ENCODE results near the gene UHRF1. TPM values are rescaled to one million over a fixed set of nuclear protein-coding genes. Genes with fewer than 3 reads are reported as not detected.

Gene UHRF1
- total and polyA plus RNA-seq, 4 donors, result 0.64 to 3.9 (median 2.3) TPM

DNA sequence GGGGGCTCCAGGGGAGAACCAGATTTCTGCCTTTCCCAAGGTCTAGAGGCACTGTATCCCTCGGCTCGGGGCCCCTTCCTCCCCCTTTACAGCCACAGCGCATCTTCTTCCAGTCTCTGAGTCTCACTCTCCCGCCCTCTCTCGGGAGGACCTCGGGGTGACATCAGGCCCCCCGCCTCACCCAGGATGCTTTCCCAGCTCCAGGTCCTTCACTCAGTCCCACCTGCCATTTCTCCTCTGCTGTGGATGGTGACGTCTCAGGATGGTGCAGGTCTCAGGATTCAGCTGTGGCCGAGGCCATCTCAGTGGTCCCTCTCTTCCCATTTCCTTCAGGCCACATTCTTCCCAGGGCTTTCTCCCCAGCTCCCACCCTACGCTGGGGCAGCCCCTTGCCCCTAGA, 46.0 kb downstream of the UHRF1 start:
- H3K27me3 ChIP-seq (ENCODE audit: control insufficient read depth in 1 of 2, insufficient read depth in 2 of 2, low read length in 1 of 2), result no peaks in the 10 kb centered on the region
- ATAC-seq (ENCODE audit: low FRiP score) (no peak), DNase-seq (no peak)
- 96 to 99% methylated on average over 10 of the region's 10 CpGs for WGBS, 2 donors
- no peak overlapping the region for H3K27ac ChIP-seq (ENCODE audit: low read depth in 1 of 2, low read length in 2 of 2)
- H3K4me3 ChIP-seq (ENCODE audit: low read length in 2 of 2), result no peak overlapping the region
- H3K9me3 ChIP-seq (ENCODE audit: control insufficient read depth, low read length), result no peaks in the 10 kb centered on the region
- no peaks in the 10 kb centered on the region for H3K36me3 ChIP-seq (ENCODE audit: control insufficient read depth in 1 of 2, insufficient read depth in 2 of 2, low read length in 1 of 2)
- intact Hi-C loops (cut with DNase I), result no loop called here
- H3K4me1 ChIP-seq (ENCODE audit: control insufficient read depth in 1 of 2, insufficient read depth in 2 of 2, low read length in 2 of 2), result no peaks in the 10 kb centered on the region

DNA sequence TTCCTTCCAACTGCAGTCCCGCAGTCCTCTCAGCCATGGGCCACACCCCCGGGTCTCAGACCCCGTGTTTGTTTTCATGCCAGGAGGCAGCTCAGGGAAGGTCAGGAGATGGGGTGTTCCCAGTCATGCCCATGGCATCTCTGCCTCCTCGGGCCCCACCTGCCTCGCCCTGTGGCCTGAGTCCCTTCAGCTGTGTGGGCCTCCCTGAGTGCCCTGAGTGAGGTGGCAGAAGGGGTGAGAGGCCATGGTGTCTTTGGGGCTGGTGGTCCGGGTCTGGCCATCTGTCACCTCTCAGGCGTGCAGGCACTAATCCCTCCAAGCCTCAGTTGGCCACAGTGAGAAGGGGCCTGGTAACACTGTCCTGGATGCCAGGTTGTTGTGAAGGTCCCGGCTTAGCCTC, 48.7 kb downstream of the UHRF1 start:
- ATAC-seq (ENCODE audit: low FRiP score) (no peak), DNase-seq (no peak)
- no peaks in the 10 kb centered on the region for H3K27me3 ChIP-seq (ENCODE audit: control insufficient read depth in 1 of 2, insufficient read depth in 2 of 2, low read length in 1 of 2)
- H3K4me3 ChIP-seq (ENCODE audit: low read length in 2 of 2), result no peak overlapping the region
- H3K4me1 ChIP-seq (ENCODE audit: control insufficient read depth in 1 of 2, insufficient read depth in 2 of 2, low read length in 2 of 2), result no peaks in the 10 kb centered on the region
- intact Hi-C loops (cut with DNase I), result no loop called here
- no peaks in the 10 kb centered on the region for H3K9me3 ChIP-seq (ENCODE audit: control insufficient read depth, low read length)
- H3K36me3 ChIP-seq (ENCODE audit: control insufficient read depth in 1 of 2, insufficient read depth in 2 of 2, low read length in 1 of 2), result no peaks in the 10 kb centered on the region
- no peak overlapping the region for H3K27ac ChIP-seq (ENCODE audit: low read depth in 1 of 2, low read length in 2 of 2)
- 92 to 95% methylated on average over 8 of the region's 8 CpGs for WGBS, 2 donors

GRCh38 chr19:4962085-4962619, 52.9 kb downstream of the UHRF1 start:
- intact Hi-C loops (cut with DNase I), result no loop called here
- Histone ChIP-seq H3K4me3 (ENCODE audit: low read length in 2 of 2) (no peak overlapping the region), H3K27ac (ENCODE audit: low read depth in 1 of 2, low read length in 2 of 2) (no peak overlapping the region), H3K36me3 (ENCODE audit: control insufficient read depth in 1 of 2, insufficient read depth in 2 of 2, low read length in 1 of 2) (no peaks in the 10 kb centered on the region), H3K27me3 (ENCODE audit: control insufficient read depth in 1 of 2, insufficient read depth in 2 of 2, low read length in 1 of 2) (no peaks in the 10 kb centered on the region), H3K4me1 (ENCODE audit: control insufficient read depth in 1 of 2, insufficient read depth in 2 of 2, low read length in 2 of 2) (no peaks in the 10 kb centered on the region), H3K9me3 (ENCODE audit: control insufficient read depth, low read length) (no peaks in the 10 kb centered on the region)
- ATAC-seq (ENCODE audit: low FRiP score) (no peak), DNase-seq (no peak)
- 95 to 99% methylated on average over 7 of the region's 7 CpGs for WGBS, 2 donors

DNA sequence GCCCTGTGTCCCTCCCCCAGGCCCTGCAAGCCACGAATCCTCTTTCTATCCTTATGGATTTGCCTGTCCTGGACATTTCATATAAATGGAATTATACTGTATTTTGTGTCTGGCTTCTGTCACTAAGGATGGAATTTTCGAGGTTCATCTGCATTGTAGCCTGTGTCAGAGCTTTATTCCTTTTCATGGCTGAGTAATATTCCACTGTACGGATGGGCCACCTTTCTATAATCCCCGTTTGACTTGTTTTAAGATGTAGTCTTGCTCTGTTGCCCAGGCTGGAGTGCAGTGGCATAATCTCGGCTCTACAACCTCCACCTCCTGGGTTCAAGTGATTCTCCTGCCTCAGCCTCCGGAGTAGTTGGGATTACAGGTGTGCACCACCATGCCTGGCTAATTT, 55.8 kb downstream of the UHRF1 start:
- intact Hi-C loops (cut with DNase I), result loop anchor here in 1 of 2 donors (5.0 kb wide), 1 partner anchor 53 kb away; no protein-coding TSS in a partner anchor
- Histone ChIP-seq H3K27me3 (ENCODE audit: control insufficient read depth in 1 of 2, insufficient read depth in 2 of 2, low read length in 1 of 2) (no peaks in the 10 kb centered on the region), H3K4me1 (ENCODE audit: control insufficient read depth in 1 of 2, insufficient read depth in 2 of 2, low read length in 2 of 2) (no peaks in the 10 kb centered on the region), H3K9me3 (ENCODE audit: control insufficient read depth, low read length) (no peaks in the 10 kb centered on the region), H3K36me3 (ENCODE audit: control insufficient read depth in 1 of 2, insufficient read depth in 2 of 2, low read length in 1 of 2) (no peaks in the 10 kb centered on the region), H3K4me3 (ENCODE audit: low read length in 2 of 2) (no peak overlapping the region), H3K27ac (ENCODE audit: low read depth in 1 of 2, low read length in 2 of 2) (no peak overlapping the region)
- no peak for ATAC-seq (ENCODE audit: low FRiP score)
- WGBS, 2 donors, result 97 to 98% methylated on average over 6 of the region's 6 CpGs
- DNase-seq, result no peak

DNA sequence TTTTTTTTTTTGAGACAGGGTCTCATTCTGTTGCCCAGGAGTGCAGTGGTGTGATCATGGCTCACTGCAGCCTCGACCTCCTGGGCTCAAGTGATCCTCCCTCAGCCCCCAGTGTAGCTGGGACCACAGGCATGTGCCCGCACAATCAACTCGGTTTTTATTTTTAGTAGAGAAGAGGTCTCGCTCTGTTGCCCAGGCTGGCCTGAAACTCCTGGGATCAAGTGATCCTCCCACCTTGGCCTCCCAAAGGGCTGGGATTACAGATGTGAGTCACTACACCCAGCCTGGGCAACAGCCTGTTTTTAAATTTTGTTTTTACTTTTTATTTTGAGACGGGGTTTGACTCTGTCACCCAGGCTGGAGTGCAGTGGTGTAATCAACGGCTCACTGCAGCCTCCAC, 57.3 kb downstream of the UHRF1 start:
- H3K36me3 ChIP-seq (ENCODE audit: control insufficient read depth in 1 of 2, insufficient read depth in 2 of 2, low read length in 1 of 2), result no peaks in the 10 kb centered on the region
- no peaks in the 10 kb centered on the region for H3K9me3 ChIP-seq (ENCODE audit: control insufficient read depth, low read length)
- no peak for DNase-seq
- no peaks in the 10 kb centered on the region for H3K4me1 ChIP-seq (ENCODE audit: control insufficient read depth in 1 of 2, insufficient read depth in 2 of 2, low read length in 2 of 2)
- no peak for ATAC-seq (ENCODE audit: low FRiP score)
- WGBS, 2 donors, result 73 to 81% methylated on average over 6 of the region's 6 CpGs
- no peak overlapping the region for H3K4me3 ChIP-seq (ENCODE audit: low read length in 2 of 2)
- no peaks in the 10 kb centered on the region for H3K27me3 ChIP-seq (ENCODE audit: control insufficient read depth in 1 of 2, insufficient read depth in 2 of 2, low read length in 1 of 2)
- no peak overlapping the region for H3K27ac ChIP-seq (ENCODE audit: low read depth in 1 of 2, low read length in 2 of 2)
- intact Hi-C loops (cut with DNase I), result loop anchor here in 1 of 2 donors (5.0 kb wide), 1 partner anchor 54 kb away; no protein-coding TSS in a partner anchor

- intact Hi-C loops (cut with DNase I), result loop anchor here in 1 of 2 donors (2.0 to 5.0 kb wide), 2 partner anchors 56 to 97 kb away; no protein-coding TSS in a partner anchor
- H3K4me3 ChIP-seq (ENCODE audit: low read length in 2 of 2), result no peak overlapping the region
- H3K9me3 ChIP-seq (ENCODE audit: control insufficient read depth, low read length), result no peaks in the 10 kb centered on the region
- DNase-seq (no peak), ATAC-seq (ENCODE audit: low FRiP score) (no peak)
- 78 to 80% methylated on average over 16 of the region's 16 CpGs for WGBS, 2 donors
- H3K27me3 ChIP-seq (ENCODE audit: control insufficient read depth in 1 of 2, insufficient read depth in 2 of 2, low read length in 1 of 2), result no peaks in the 10 kb centered on the region
- no peak overlapping the region for H3K27ac ChIP-seq (ENCODE audit: low read depth in 1 of 2, low read length in 2 of 2)
- H3K36me3 ChIP-seq (ENCODE audit: control insufficient read depth in 1 of 2, insufficient read depth in 2 of 2, low read length in 1 of 2), result no peaks in the 10 kb centered on the region
- H3K4me1 ChIP-seq (ENCODE audit: control insufficient read depth in 1 of 2, insufficient read depth in 2 of 2, low read length in 2 of 2), result no peaks in the 10 kb centered on the region
These were observed 58.6 kb downstream of the UHRF1 start for GRCh38 chr19:4967738-4968461.

DNA sequence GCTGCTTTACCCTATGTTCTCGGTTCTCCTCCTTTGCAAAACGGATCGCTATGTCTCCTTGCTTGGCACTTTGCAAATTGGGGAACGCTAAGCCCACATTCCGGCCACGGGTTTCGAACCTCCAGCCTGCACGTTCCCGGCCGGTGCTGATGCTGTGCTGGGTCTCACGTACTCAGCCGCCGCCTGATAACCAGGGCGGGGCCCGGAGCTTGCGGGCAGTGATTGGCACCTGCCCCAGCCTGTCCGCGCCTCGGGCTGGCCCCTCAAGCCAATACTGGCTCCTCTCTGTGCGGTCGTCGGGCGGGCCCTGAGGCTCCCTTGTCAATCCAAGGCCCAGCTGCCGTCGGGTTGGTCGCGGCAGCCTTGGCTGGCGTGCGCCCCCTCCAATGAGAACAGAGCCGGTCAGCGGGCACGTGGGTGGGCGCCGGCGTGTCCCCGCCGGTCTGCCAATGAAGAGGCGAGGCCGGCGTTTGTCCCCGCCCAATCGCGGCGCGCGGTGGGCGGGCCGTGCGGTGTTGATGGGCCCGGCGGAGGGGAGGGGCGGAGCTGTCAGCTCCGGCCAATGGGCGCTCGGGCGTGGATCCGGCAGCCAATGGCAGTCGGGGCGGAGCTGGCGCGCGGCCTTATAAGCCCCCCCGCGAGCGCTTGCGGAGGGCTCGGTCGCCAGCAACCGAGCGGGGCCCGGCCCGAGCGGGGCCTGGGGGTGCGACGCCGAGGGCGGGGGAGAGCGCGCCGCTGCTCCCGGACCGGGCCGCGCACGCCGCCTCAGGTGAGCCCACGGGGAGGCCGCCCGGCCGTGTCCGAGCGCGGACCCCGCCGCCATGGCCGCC, 59.4 kb downstream of the UHRF1 start, which contains the start of gene KDM4B:
Gene KDM4B (plus strand): TSS at position 652 of the 830 bp plus-strand sequence. CDS start 63,778 bp downstream, outside the sequence.
- 1% methylated on average over 46 to 96 of the region's 96 CpGs for WGBS, 2 donors
- no peaks in the 10 kb centered on the region for H3K36me3 ChIP-seq (ENCODE audit: control insufficient read depth in 1 of 2, insufficient read depth in 2 of 2, low read length in 1 of 2)
- H3K27me3 ChIP-seq (ENCODE audit: control insufficient read depth in 1 of 2, insufficient read depth in 2 of 2, low read length in 1 of 2), result no peaks in the 10 kb centered on the region
- H3K4me3 ChIP-seq (ENCODE audit: low read length in 2 of 2), result peak within 1 kb of the TSS; percentile 76 to 78
- peak; percentile 99 for ATAC-seq (ENCODE audit: low FRiP score)
- no peak within 1 kb of the TSS for H3K27ac ChIP-seq (ENCODE audit: low read depth in 1 of 2, low read length in 2 of 2)
- peak; percentile 99 to 100 for DNase-seq
- H3K4me1 ChIP-seq (ENCODE audit: control insufficient read depth in 1 of 2, insufficient read depth in 2 of 2, low read length in 2 of 2), result no peaks in the 10 kb centered on the region
- no peaks in the 10 kb centered on the region for H3K9me3 ChIP-seq (ENCODE audit: control insufficient read depth, low read length)
- intact Hi-C loops (cut with DNase I), result loop anchor here in 1 of 2 donors (2.0 to 5.0 kb wide), 2 partner anchors 56 to 98 kb away; no protein-coding TSS in a partner anchor

DNA sequence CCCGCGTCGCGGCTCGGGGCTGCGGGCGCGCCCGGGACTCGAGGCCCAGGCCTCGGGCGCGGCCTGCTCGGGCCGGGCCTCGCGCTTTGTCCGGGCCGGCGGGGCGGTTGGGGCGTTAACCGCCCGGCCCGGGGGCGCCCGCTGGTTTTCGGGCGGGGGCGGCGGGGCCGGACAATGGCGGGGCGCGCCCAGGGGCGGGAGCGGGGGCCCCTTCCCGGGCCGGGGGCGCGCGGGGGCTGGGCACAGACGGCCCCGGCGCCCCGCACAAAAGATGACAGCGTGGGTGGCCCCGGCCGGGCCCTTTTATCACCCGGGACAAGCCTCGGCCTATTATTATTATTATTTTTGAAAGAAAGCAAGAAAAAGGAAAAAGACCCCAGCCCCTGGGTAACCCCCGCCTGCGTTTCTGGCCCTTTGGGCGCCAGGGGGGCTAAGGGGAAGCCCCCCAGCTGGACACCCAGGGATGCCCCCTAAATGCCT, 60.0 kb downstream of the UHRF1 start:
- Histone ChIP-seq H3K27me3 (ENCODE audit: control insufficient read depth in 1 of 2, insufficient read depth in 2 of 2, low read length in 1 of 2) (no peaks in the 10 kb centered on the region), H3K27ac (ENCODE audit: low read depth in 1 of 2, low read length in 2 of 2) (no peak overlapping the region), H3K9me3 (ENCODE audit: control insufficient read depth, low read length) (no peaks in the 10 kb centered on the region), H3K4me3 (ENCODE audit: low read length in 2 of 2) (peak overlapping the region; percentile 76 to 78), H3K36me3 (ENCODE audit: control insufficient read depth in 1 of 2, insufficient read depth in 2 of 2, low read length in 1 of 2) (no peaks in the 10 kb centered on the region), H3K4me1 (ENCODE audit: control insufficient read depth in 1 of 2, insufficient read depth in 2 of 2, low read length in 2 of 2) (no peaks in the 10 kb centered on the region)
- 1 to 2% methylated on average over 15 to 54 of the region's 54 CpGs for WGBS, 2 donors
- DNase-seq, result no peak
- no peak for ATAC-seq (ENCODE audit: low FRiP score)
- intact Hi-C loops (cut with DNase I), result loop anchor here in 1 of 2 donors (2.0 to 5.0 kb wide), 2 partner anchors 57 to 99 kb away; no protein-coding TSS in a partner anchor

Data from aorta (tissue), 5 donors.